Sigmoid colon (tissue), 7 donors: ENCODE data around the gene SMPD4. TPM values are rescaled to one million over a fixed set of nuclear protein-coding genes. Genes with fewer than 3 reads are reported as not detected.
A peak's percentile ranks its signal among the peaks of the same experiment; 100 is the strongest.
"Not testable (repeated sequence)": the region's sequence is repeated elsewhere in the genome, so short reads cannot be mapped to it uniquely, and the experiment has no call there.

Experiments
- DNase-seq: peaks from one replicate; pipeline ENCODE4 v3.0.0-alpha.2; 2019
- H3K27ac ChIP-seq, 4 donors: fragments of 200-600 bp; sonication (generic); one replicate each; pipeline ENCODE4 v1.5.1; 2016 to 2019; ENCODE audit warnings: mild to moderate bottlenecking in 1 of 4
- H3K27me3 ChIP-seq, 3 donors: fragments of 200-600 bp; sonication (generic); one replicate each; pipeline ENCODE4 v1.5.1; 2019; ENCODE audit warnings: mild to moderate bottlenecking in 1 of 3
- H3K36me3 ChIP-seq, 4 donors: fragments of 200-600 bp; sonication (generic); one replicate each; pipeline ENCODE4 v1.5.1; 2016 to 2019
- H3K4me1 ChIP-seq, 4 donors: fragments of 200-600 bp; sonication (generic); one replicate each; pipeline ENCODE4 v1.5.1; 2017 to 2019
- H3K4me3 ChIP-seq, 4 donors: fragments of 200-600 bp; sonication (generic); one replicate each; pipeline ENCODE4 v1.5.1; 2017 to 2019; ENCODE audit warnings: mild to moderate bottlenecking in 2 of 4, moderate library complexity in 1 of 4
- H3K9me3 ChIP-seq, 4 donors: fragments of 200-600 bp in 3 of 4; sonication (generic) in 3 of 4; one replicate each; pipeline versions ENCODE4 v1.5.1 to v1.6.1; 2013 to 2019
- EP300 ChIP-seq, 4 donors: sonication (generic); formaldehyde crosslinking; IDR thresholded peaks; one replicate each; pipeline ENCODE4 v1.6.1; 2017; ENCODE audit warnings: antibody characterized with exemption in 4 of 4
- POLR2A ChIP-seq, 2 donors: fragments of 450-650 bp; IDR thresholded peaks; one replicate each; pipeline ENCODE4 v1.6.1; 2016; ENCODE audit warnings: antibody characterized with exemption in 2 of 2, mild to moderate bottlenecking in 2 of 2, moderate library complexity in 2 of 2
- POLR2AphosphoS5 ChIP-seq, 4 donors: sonication (generic); formaldehyde crosslinking; IDR thresholded peaks; one replicate each; pipeline ENCODE4 v1.6.1; 2017; ENCODE audit warnings: antibody characterized with exemption in 4 of 4
- WGBS, 2 donors: extraction: QIAGEN DNeasy Blood & Tissue Kit; methylation state at CpG; one replicate each; pipeline ENCODE4 v1.1.7; 2013; 5-methylcytosine and 5-hydroxymethylcytosine counted together
- intact Hi-C: fragments of 100-400 bp; cut with DNase I; formaldehyde crosslinking; loops from one replicate; pipeline ENCODE4 v1.15.1; 2023
- polyA plus RNA-seq, 3 donors: library from polyadenylated mRNA; stranded (reverse); fragments of 200-250 nt; gene quantifications; one replicate each; pipeline ENCODE4 v1.2.3, GENCODE V29; 2013
- total RNA-seq, 4 donors: library from RNA; depleted of rRNA; stranded (reverse); fragments of >200 nt; gene quantifications; one replicate each; pipeline ENCODE4 v1.1.0, GENCODE V29; 2016
- TF ChIP-seq, protein P1 (sequence below), 4 experiments: fragments of 450-650 bp in 3 of 4; fragments of 200-600 bp in 1 of 4; IDR thresholded peaks; one replicate each; pipeline ENCODE4 v1.5.1; 2016 to 2019; ENCODE audit warnings: antibody characterized with exemption in 4 of 4, mild to moderate bottlenecking in 3 of 4, moderate library complexity in 2 of 4
- donor health status: healthy with polysubstance abuse.
- donor health status: Bipolar disorder and iron deficiency.
- donor health status: healthy.

Gene SMPD4
- total and polyA plus RNA-seq, 7 donors = 12.3 to 47.9 (median 22.8) TPM

GRCh38 chr2:130158631-130159030 is 22.8 kb downstream of the SMPD4 start:
- Histone ChIP-seq H3K27ac (no peak overlapping the region), H3K9me3 (no peaks in the 10 kb centered on the region), H3K4me1 (no peaks in the 10 kb centered on the region), H3K36me3 (peaks cover 0 to 53% (median 12%) of the 10 kb centered on the region in 4 donors), H3K27me3 (no peaks in the 10 kb centered on the region), H3K4me3 (no peak overlapping the region)
- TF ChIP-seq EP300 (IDR thresholded peaks at IDR 0.05) (no peak), POLR2A (IDR thresholded peaks at IDR 0.05) (no peak), POLR2AphosphoS5 (IDR thresholded peaks at IDR 0.05) (no peak)
- TF ChIP-seq, protein P1, sequence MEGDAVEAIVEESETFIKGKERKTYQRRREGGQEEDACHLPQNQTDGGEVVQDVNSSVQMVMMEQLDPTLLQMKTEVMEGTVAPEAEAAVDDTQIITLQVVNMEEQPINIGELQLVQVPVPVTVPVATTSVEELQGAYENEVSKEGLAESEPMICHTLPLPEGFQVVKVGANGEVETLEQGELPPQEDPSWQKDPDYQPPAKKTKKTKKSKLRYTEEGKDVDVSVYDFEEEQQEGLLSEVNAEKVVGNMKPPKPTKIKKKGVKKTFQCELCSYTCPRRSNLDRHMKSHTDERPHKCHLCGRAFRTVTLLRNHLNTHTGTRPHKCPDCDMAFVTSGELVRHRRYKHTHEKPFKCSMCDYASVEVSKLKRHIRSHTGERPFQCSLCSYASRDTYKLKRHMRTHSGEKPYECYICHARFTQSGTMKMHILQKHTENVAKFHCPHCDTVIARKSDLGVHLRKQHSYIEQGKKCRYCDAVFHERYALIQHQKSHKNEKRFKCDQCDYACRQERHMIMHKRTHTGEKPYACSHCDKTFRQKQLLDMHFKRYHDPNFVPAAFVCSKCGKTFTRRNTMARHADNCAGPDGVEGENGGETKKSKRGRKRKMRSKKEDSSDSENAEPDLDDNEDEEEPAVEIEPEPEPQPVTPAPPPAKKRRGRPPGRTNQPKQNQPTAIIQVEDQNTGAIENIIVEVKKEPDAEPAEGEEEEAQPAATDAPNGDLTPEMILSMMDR (IDR thresholded peaks at IDR 0.05) = no peak
- intact Hi-C loops = no loop called here
- no peak for DNase-seq
- WGBS, 2 donors = 92 to 95% methylated on average over 9 of the region's 9 CpGs

DNA sequence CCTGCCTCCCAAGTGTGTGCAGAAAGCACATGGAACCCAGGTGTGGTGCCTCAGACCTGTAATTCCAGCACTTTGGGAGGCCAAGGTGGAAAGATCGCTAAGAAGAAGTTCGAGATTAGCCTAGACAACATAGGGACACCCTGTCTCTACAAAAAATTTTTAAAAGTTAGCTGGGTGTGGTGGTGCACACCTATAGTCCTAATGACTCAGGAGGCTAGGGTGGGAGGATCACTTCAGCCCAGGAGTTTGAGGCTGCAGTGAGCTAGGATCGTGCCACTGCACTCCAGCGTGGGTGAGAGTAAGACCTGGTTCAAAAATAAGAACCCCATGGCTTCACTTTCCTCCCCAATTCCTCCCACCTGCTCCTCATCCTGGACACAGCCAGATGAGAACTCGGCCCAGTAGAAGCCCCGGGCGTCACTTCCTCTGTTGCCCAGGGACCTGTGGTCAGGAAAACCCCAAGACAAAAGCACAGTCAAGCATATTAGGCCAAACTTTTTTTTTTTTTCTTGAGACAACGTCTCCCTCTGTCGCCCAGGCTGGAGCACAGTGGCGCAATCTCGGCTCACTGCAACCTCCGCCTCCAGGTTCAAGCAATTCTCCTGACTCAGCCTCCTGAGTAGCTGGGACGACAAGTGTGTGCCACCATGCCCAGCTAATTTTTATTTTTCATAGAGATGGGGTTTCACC is 23.4 kb downstream of the SMPD4 start:
- H3K27ac ChIP-seq, H3K4me1 ChIP-seq, DNase-seq, intact Hi-C loops, H3K9me3 ChIP-seq, H3K27me3 ChIP-seq, H3K4me3 ChIP-seq: not testable (repeated sequence)
- peaks cover 0 to 51% (median 12%) of the 10 kb centered on the region in 4 donors for H3K36me3 ChIP-seq
- 62 to 76% methylated on average over 13 of the region's 13 CpGs for WGBS, 2 donors

DNA sequence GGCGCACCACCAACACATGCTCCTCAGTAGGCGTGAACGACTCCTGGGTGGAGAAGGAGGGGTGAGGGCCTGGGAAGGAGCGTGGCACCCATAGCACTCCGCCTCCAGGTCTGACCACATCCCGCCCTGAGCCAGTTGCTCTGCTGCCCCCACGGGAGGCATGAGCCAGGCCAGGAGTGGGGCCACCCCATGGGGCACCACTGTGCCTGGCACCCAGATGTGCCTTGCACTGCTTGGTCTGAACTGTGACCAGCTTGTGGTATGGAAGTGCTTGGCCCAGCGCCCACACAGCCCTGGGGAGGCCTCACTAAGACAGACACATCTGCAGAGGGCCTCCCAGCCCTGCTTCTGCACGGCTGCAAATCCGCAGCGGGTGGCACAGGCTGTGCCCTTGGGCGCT is 24.0 kb downstream of the SMPD4 start:
- DNase-seq, H3K27ac ChIP-seq, intact Hi-C loops, H3K4me1 ChIP-seq, H3K4me3 ChIP-seq, H3K9me3 ChIP-seq, H3K27me3 ChIP-seq: not testable (repeated sequence)
- WGBS, 2 donors = 71 to 82% methylated on average over 11 of the region's 12 CpGs
- peaks cover 0 to 51% (median 13%) of the 10 kb centered on the region in 4 donors for H3K36me3 ChIP-seq

DNA sequence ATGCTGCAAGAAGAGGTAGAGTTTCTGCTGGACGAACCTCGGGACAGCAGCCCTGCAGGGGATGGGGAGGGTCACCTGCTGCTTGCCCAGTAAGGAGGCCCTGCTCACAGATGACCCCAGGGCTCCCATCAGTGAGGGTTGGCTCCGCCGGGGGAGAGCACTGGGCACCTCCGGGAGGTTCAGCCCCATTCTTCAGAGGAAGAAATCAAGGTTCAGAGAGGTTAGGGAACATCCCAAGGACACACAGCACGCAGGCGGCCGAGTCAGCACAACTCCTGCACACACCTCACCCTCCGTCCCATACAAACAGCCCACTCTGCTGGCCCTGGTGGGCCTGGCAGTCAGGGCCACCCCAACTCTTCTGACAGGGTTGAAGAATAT is 24.8 kb downstream of the SMPD4 start:
- no peak for DNase-seq
- H3K36me3 ChIP-seq = peaks cover 0 to 55% (median 14%) of the 10 kb centered on the region in 4 donors
- TF ChIP-seq EP300 (IDR thresholded peaks at IDR 0.05) = no peak
- TF ChIP-seq, protein P1 (IDR thresholded peaks at IDR 0.05) = no peak

GRCh38 chr2:130155956-130156623 is 25.3 kb downstream of the SMPD4 start:
- H3K4me3 ChIP-seq, H3K27me3 ChIP-seq, intact Hi-C loops, H3K4me1 ChIP-seq, H3K9me3 ChIP-seq, H3K27ac ChIP-seq, DNase-seq: not testable (repeated sequence)
- TF ChIP-seq, protein P1 (IDR thresholded peaks at IDR 0.05) = peak in 2 of 4 experiments; percentile 13 to 38
- peaks cover 0 to 55% (median 14%) of the 10 kb centered on the region in 4 donors for H3K36me3 ChIP-seq
- 30 to 70% methylated on average over 16 of the region's 16 CpGs for WGBS, 2 donors

More for the DNA sequence above, 24.8 kb downstream of the SMPD4 start:
- H3K4me1 ChIP-seq = no peaks in the 10 kb centered on the region
- no peaks in the 10 kb centered on the region for H3K27me3 ChIP-seq
- intact Hi-C loops = no loop called here
- WGBS, 2 donors = 91 to 92% methylated on average over 9 of the region's 9 CpGs
- no peak overlapping the region for H3K27ac ChIP-seq
- H3K9me3 ChIP-seq = no peaks in the 10 kb centered on the region
- H3K4me3 ChIP-seq = no peak overlapping the region
